ENCODE measurements around the gene CRNN. TPM values are rescaled to one million over a fixed set of nuclear protein-coding genes. Genes with fewer than 3 reads are reported as not detected.

The CRNN gene
- total and polyA plus RNA-seq, 2 experiments from 2014 or later, result not detected

- H3K27ac Mint-ChIP-seq, result no peak overlapping the region
- H3K27me3 Mint-ChIP-seq (ENCODE audit: insufficient read depth, low read depth, poor library complexity), result no peaks in the 10 kb centered on the region
- no peaks in the 10 kb centered on the region for H3K36me3 ChIP-seq (ENCODE audit: insufficient read depth)
- H2AFZ ChIP-seq, result no peak overlapping the region
- H3K9me3 Mint-ChIP-seq, result no peaks in the 10 kb centered on the region
- no peak for ATAC-seq
- no peak overlapping the region for H3K4me3 ChIP-seq
- H3K4me1 Mint-ChIP-seq, result peaks cover 6% of the 10 kb centered on the region
- TF ChIP-seq CTCF (conservative IDR thresholded peaks at IDR 0.05; ENCODE audit: low read depth in 2 of 2) (no peak), CREB1 (CRISPR knock-in tag; IDR thresholded peaks at IDR 0.05; ENCODE audit: low read depth) (no peak), ZNF114 (CRISPR knock-in tag; IDR thresholded peaks at IDR 0.05) (no peak), EZH2 (IDR thresholded peaks at IDR 0.05; ENCODE audit: low read depth, unreplicated experiment) (no peak), ZNF331 (CRISPR knock-in tag; IDR thresholded peaks at IDR 0.05; ENCODE audit: low read depth) (no peak), POLR2AphosphoS5 (IDR thresholded peaks at IDR 0.05; ENCODE audit: low read depth) (no peak), EZH2phosphoT487 (IDR thresholded peaks at IDR 0.05; ENCODE audit: unreplicated experiment) (no peak), JUNB (IDR thresholded peaks at IDR 0.05; ENCODE audit: unreplicated experiment) (no peak), STAT1 (IDR thresholded peaks at IDR 0.05; ENCODE audit: unreplicated experiment) (no peak), NANOG (IDR thresholded peaks at IDR 0.05; ENCODE audit: borderline replicate concordance) (no peak), ETS1 (IDR thresholded peaks at IDR 0.05) (no peak)
- TF ChIP-seq, protein P1, sequence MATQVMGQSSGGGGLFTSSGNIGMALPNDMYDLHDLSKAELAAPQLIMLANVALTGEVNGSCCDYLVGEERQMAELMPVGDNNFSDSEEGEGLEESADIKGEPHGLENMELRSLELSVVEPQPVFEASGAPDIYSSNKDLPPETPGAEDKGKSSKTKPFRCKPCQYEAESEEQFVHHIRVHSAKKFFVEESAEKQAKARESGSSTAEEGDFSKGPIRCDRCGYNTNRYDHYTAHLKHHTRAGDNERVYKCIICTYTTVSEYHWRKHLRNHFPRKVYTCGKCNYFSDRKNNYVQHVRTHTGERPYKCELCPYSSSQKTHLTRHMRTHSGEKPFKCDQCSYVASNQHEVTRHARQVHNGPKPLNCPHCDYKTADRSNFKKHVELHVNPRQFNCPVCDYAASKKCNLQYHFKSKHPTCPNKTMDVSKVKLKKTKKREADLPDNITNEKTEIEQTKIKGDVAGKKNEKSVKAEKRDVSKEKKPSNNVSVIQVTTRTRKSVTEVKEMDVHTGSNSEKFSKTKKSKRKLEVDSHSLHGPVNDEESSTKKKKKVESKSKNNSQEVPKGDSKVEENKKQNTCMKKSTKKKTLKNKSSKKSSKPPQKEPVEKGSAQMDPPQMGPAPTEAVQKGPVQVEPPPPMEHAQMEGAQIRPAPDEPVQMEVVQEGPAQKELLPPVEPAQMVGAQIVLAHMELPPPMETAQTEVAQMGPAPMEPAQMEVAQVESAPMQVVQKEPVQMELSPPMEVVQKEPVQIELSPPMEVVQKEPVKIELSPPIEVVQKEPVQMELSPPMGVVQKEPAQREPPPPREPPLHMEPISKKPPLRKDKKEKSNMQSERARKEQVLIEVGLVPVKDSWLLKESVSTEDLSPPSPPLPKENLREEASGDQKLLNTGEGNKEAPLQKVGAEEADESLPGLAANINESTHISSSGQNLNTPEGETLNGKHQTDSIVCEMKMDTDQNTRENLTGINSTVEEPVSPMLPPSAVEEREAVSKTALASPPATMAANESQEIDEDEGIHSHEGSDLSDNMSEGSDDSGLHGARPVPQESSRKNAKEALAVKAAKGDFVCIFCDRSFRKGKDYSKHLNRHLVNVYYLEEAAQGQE (IDR thresholded peaks at IDR 0.05; ENCODE audit: unreplicated experiment), result no peak
- TF ChIP-seq, protein P2, sequence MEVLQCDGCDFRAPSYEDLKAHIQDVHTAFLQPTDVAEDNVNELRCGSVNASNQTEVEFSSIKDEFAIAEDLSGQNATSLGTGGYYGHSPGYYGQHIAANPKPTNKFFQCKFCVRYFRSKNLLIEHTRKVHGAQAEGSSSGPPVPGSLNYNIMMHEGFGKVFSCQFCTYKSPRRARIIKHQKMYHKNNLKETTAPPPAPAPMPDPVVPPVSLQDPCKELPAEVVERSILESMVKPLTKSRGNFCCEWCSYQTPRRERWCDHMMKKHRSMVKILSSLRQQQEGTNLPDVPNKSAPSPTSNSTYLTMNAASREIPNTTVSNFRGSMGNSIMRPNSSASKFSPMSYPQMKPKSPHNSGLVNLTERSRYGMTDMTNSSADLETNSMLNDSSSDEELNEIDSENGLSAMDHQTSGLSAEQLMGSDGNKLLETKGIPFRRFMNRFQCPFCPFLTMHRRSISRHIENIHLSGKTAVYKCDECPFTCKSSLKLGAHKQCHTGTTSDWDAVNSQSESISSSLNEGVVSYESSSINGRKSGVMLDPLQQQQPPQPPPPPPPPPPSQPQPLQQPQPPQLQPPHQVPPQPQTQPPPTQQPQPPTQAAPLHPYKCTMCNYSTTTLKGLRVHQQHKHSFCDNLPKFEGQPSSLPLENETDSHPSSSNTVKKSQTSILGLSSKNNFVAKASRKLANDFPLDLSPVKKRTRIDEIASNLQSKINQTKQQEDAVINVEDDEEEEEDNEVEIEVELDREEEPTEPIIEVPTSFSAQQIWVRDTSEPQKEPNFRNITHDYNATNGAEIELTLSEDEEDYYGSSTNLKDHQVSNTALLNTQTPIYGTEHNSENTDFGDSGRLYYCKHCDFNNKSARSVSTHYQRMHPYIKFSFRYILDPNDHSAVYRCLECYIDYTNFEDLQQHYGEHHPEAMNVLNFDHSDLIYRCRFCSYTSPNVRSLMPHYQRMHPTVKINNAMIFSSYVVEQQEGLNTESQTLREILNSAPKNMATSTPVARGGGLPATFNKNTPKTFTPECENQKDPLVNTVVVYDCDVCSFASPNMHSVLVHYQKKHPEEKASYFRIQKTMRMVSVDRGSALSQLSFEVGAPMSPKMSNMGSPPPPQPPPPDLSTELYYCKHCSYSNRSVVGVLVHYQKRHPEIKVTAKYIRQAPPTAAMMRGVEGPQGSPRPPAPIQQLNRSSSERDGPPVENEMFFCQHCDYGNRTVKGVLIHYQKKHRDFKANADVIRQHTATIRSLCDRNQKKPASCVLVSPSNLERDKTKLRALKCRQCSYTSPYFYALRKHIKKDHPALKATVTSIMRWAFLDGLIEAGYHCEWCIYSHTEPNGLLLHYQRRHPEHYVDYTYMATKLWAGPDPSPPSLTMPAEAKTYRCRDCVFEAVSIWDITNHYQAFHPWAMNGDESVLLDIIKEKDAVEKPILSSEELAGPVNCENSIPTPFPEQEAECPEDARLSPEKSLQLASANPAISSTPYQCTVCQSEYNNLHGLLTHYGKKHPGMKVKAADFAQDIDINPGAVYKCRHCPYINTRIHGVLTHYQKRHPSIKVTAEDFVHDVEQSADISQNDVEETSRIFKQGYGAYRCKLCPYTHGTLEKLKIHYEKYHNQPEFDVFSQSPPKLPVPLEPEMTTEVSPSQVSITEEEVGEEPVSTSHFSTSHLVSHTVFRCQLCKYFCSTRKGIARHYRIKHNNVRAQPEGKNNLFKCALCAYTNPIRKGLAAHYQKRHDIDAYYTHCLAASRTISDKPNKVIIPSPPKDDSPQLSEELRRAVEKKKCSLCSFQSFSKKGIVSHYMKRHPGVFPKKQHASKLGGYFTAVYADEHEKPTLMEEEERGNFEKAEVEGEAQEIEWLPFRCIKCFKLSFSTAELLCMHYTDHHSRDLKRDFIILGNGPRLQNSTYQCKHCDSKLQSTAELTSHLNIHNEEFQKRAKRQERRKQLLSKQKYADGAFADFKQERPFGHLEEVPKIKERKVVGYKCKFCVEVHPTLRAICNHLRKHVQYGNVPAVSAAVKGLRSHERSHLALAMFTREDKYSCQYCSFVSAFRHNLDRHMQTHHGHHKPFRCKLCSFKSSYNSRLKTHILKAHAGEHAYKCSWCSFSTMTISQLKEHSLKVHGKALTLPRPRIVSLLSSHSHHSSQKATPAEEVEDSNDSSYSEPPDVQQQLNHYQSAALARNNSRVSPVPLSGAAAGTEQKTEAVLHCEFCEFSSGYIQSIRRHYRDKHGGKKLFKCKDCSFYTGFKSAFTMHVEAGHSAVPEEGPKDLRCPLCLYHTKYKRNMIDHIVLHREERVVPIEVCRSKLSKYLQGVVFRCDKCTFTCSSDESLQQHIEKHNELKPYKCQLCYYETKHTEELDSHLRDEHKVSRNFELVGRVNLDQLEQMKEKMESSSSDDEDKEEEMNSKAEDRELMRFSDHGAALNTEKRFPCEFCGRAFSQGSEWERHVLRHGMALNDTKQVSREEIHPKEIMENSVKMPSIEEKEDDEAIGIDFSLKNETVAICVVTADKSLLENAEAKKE (CRISPR knock-in tag; IDR thresholded peaks at IDR 0.05), result no peak
- no peaks in the 10 kb centered on the region for H3K36me3 Mint-ChIP-seq (ENCODE audit: low read depth)
- no peak overlapping the region for H3K4me3 Mint-ChIP-seq
- no peak overlapping the region for H3K4me2 ChIP-seq
- DNase-seq (ENCODE audit: low spot score), result no peak
- no peaks in the 10 kb centered on the region for H3K27me3 ChIP-seq (ENCODE audit: insufficient read depth)
- no peaks in the 10 kb centered on the region for H3K4me1 ChIP-seq (ENCODE audit: insufficient read depth)
- H3F3A ChIP-seq (replicated peaks; ENCODE audit: low read depth), result no peaks in the 10 kb centered on the region
- no peak overlapping the region for H3K27ac ChIP-seq (ENCODE audit: low read depth)
- H3K79me2 ChIP-seq (replicated peaks; ENCODE audit: insufficient read depth), result no peaks in the 10 kb centered on the region
- no peaks in the 10 kb centered on the region for H4K20me1 ChIP-seq (replicated peaks; ENCODE audit: insufficient read depth)
- no peaks in the 10 kb centered on the region; the same call in 1 of the 2 replicates for H3K9me2 ChIP-seq (ENCODE audit: insufficient read depth)
Measured at GRCh38 chr1:152412756-152413155, 1.3 kb downstream of the CRNN start.
